Endothelial cell of umbilical vein (primary cell): Measurements from ENCODE around the gene TXNDC15. TPM values are rescaled to one million over a fixed set of nuclear protein-coding genes. Genes with fewer than 3 reads are reported as not detected.

Source experiments
- BruUV-seq: library from RNA; stranded (reverse); fragments of 400-500 nt; replicated peaks from 2 replicates; lab custom pipeline; 2021; lab: Mats Ljungman, UMichigan
- CTCF ChIA-PET: fragments of 300-600, 350-600 bp; sonication (Branson Sonifier 250); formaldehyde crosslinking; loops from one replicate; lab custom pipeline; 2021; ENCODE audit warnings: antibody characterized with exemption, inconsistent platforms; lab: Charles Lee
- POLR2A ChIA-PET: fragments of 300-600, 350-600 bp; sonication (Branson Sonifier 250); formaldehyde crosslinking; loops from one replicate; lab custom pipeline; 2021; ENCODE audit warnings: antibody characterized with exemption, inconsistent platforms; lab: Charles Lee
- DNase-seq: peaks from one replicate; pipeline ENCODE4 v3.0.0-alpha.2; 2011; ENCODE audit warnings: low read depth, low spot score
- FAIRE-seq: peaks from 2 replicates; lab custom pipeline; 2011; peaks lifted over from hg19 to GRCh38; lab: Jason Lieb, UNC
- H2AFZ ChIP-seq: 2 replicates; pipeline ENCODE4 v1.6.0; 2012; ENCODE audit warnings: low read depth, low read length, control low read depth, inconsistent platforms
- H3K27ac ChIP-seq: 2 replicates; pipeline ENCODE4 v1.5.1; 2011; ENCODE audit warnings: low read depth, mild to moderate bottlenecking, control low read depth, low read length, moderate library complexity; ENCODE audit not compliant: insufficient read depth
- H3K27me3 ChIP-seq, 2 experiments: 2 replicates each; pipeline versions ENCODE4 v1.6.0 to v1.6.1; 2011; ENCODE audit warnings: low read length in 2 of 2, mixed read lengths in 1 of 2; ENCODE audit not compliant: control insufficient read depth in 2 of 2, insufficient read depth in 2 of 2
- H3K36me3 ChIP-seq, 2 experiments: 2 replicates in 1 of 2; 3 replicates in 1 of 2; pipeline ENCODE4 v1.5.1; 2011; ENCODE audit warnings: low read length in 2 of 2, mild to moderate bottlenecking in 1 of 2, moderate library complexity in 1 of 2; ENCODE audit not compliant: control insufficient read depth in 2 of 2, insufficient read depth in 2 of 2; ENCODE audit errors: extremely low read depth in 1 of 2
- H3K4me1 ChIP-seq: 3 replicates; pipeline ENCODE4 v1.5.1; 2011; ENCODE audit warnings: mild to moderate bottlenecking, low read length; ENCODE audit not compliant: control insufficient read depth, insufficient read depth; ENCODE audit errors: extremely low read depth
- H3K4me2 ChIP-seq: 2 replicates; pipeline ENCODE4 v1.6.1; 2011; ENCODE audit warnings: low read length, control low read depth, mixed read lengths; ENCODE audit not compliant: insufficient read depth
- H3K4me3 ChIP-seq, 3 experiments: fragments of 200-600 bp in 1 of 3; sonication (generic), shearing (Covaris generic) in 1 of 3; replicated peaks in 1 of 3; 2 replicates each; pipeline ENCODE4 v1.5.1; 2011 to 2016; ENCODE audit warnings: control low read depth in 3 of 3, low read length in 3 of 3, mild to moderate bottlenecking in 2 of 3, inconsistent platforms in 1 of 3, low read depth in 1 of 3, moderate library complexity in 1 of 3; ENCODE audit not compliant: insufficient read depth in 1 of 3
- H3K79me2 ChIP-seq: 2 replicates; pipeline ENCODE4 v1.6.0; 2012; ENCODE audit warnings: low read length, inconsistent platforms; ENCODE audit not compliant: control insufficient read depth, insufficient read depth
- H3K9ac ChIP-seq: replicated peaks from 2 replicates; pipeline ENCODE3; 2011; ENCODE audit warnings: low read length, control low read depth; ENCODE audit not compliant: insufficient read depth; ENCODE audit errors: extremely low read depth
- H3K9me1 ChIP-seq: replicated peaks from 3 replicates; pipeline ENCODE4 v1.6.0; 2011; ENCODE audit warnings: mild to moderate bottlenecking, low read length; ENCODE audit not compliant: control insufficient read depth, insufficient read depth; ENCODE audit errors: extremely low read depth
- H3K9me3 ChIP-seq: replicated peaks from 2 replicates; pipeline ENCODE4 v1.5.1; 2012; ENCODE audit warnings: low read length, inconsistent platforms; ENCODE audit not compliant: control insufficient read depth, insufficient read depth
- H4K20me1 ChIP-seq: replicated peaks from 2 replicates; pipeline ENCODE3; 2011; ENCODE audit warnings: mild to moderate bottlenecking, low read length; ENCODE audit not compliant: control insufficient read depth, insufficient read depth; ENCODE audit errors: extremely low read depth
- EZH2 ChIP-seq: IDR thresholded peaks from 2 replicates; pipeline ENCODE4 v1.6.1; 2012; ENCODE audit warnings: borderline replicate concordance, low read depth, mild to moderate bottlenecking, moderate library complexity, low read length, inconsistent platforms; ENCODE audit not compliant: severe bottlenecking
- GATA2 ChIP-seq: IDR thresholded peaks from 2 replicates; pipeline ENCODE4 v1.7.0; 2011; ENCODE audit warnings: low read depth, mild to moderate bottlenecking, moderate library complexity, mixed read lengths, low read length; ENCODE audit not compliant: insufficient read length, insufficient read depth
- JUN ChIP-seq: IDR thresholded peaks from 2 replicates; pipeline ENCODE4 v1.6.1; 2011; ENCODE audit warnings: borderline replicate concordance, low read depth; ENCODE audit not compliant: insufficient read length, insufficient read depth
- MYC ChIP-seq: IDR thresholded peaks from one replicate; pipeline ENCODE4 v1.6.1; 2011; ENCODE audit warnings: mild to moderate bottlenecking, low read depth, low read length
- POLR2A ChIP-seq: IDR thresholded peaks from 2 replicates; pipeline ENCODE4 v1.6.1; 2012; ENCODE audit warnings: low read depth, mild to moderate bottlenecking, control low read depth, low read length
- POLR2AphosphoS5 ChIP-seq: IDR thresholded peaks from 2 replicates; pipeline ENCODE4 v1.6.1; 2012; ENCODE audit warnings: low read depth, mild to moderate bottlenecking, control low read depth, low read length, moderate library complexity; ENCODE audit not compliant: insufficient read depth
- dilution Hi-C: fragments of 300-500 bp; cut with MboI; formaldehyde crosslinking; loops from one replicate; pipeline ENCODE4 v1.15.0; 2019; ENCODE audit warnings: low sequenced_read_pairs; ENCODE audit not compliant: extremely low pct_ligation_motif_present
- intact Hi-C: fragments of 100-400 bp; cut with micrococcal nuclease; formaldehyde crosslinking; loops from one replicate; pipeline ENCODE4 v1.10.0; 2022
- polyA plus RNA-seq, 4 experiments: library from polyadenylated mRNA; depleted of rRNA in 3 of 4; stranded (reverse) in 3 of 4; unstranded in 1 of 4; fragments of >200 nt; gene quantifications; 2 replicates each; pipeline versions ENCODE4 v1.2.1 to v1.2.3, GENCODE V29; 2011 to 2012; ENCODE audit warnings: missing spikeins in 1 of 4
- total RNA-seq: library from RNA; stranded (reverse); gene quantifications from 2 replicates; pipeline ENCODE4 v1.2.3, GENCODE V29; 2021
- TF ChIP-seq, protein P1 (sequence below): IDR thresholded peaks from 2 replicates; pipeline ENCODE4 v1.6.1; 2011; ENCODE audit not compliant: insufficient read depth, insufficient read length
- TF ChIP-seq, protein P2 (sequence below), 2 donors: IDR thresholded peaks; 1 replicate in 1 of 2; 2 replicates in 1 of 2; pipeline ENCODE4 v1.5.1; 2011; ENCODE audit warnings: low read length in 2 of 2, mild to moderate bottlenecking in 2 of 2, moderate library complexity in 2 of 2, control low read depth in 1 of 2, inconsistent platforms in 1 of 2, low read depth in 1 of 2; ENCODE audit not compliant: insufficient read depth in 1 of 2; ENCODE audit errors: extremely low read depth in 1 of 2

TXNDC15 gene
- total and polyA plus RNA-seq, 2 donors (not counting 3 experiments of a cell fraction or from before 2014, with no cell fraction given) = 57.2 to 68.6 TPM

DNA sequence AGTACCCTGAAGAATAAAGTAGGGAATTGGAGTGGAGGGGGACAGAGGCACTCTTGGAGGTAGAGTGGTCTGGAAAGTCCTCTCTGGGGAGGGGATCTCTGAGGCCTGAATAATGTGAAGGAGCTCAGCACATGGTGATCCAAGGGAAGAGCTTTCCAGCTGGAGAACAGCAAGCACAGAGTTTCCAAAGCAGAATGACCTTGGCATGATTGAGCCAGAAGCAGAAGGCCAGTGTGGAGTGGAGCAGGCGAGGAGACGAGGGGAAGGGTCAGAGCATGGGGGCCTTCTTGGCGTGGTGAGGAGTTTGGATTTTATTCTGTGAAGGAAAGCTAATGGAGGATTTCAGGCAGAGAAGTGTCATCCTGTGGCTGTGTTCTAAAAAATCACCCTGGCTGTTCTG is 39.1 kb downstream of the TXNDC15 start:
- H3K9ac ChIP-seq = no peak overlapping the region
- dilution Hi-C loops = no loop called here
- CTCF ChIA-PET = interaction anchor here (0.8 kb wide), 1 partner anchor 9 kb away, joined by 3 read pairs; the partner anchor contains the start of gene PCBD2

DNA sequence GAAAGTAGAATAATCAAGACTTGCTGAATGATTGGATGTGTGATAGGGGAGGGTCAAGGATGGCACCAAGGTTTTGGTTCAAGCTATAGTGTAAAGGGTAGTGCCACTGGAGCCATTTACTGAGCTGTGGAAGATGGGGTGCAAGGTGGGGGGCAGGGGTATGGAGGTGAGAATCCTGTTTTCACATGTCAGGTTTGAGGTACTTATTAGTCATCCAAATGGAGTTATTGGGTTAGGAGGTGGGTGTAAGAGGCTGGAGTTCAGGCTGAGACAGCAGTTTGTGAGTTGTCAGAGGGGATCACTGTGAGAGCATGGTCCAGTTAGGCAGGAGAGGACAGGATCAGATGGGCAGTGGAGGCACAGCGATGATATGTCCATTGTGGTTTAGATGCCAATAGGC is 39.6 kb downstream of the TXNDC15 start:
- Histone ChIP-seq H3K27me3 (no peaks in the 10 kb centered on the region), H3K4me3 (no peak overlapping the region), H3K79me2 (no peaks in the 10 kb centered on the region), H3K4me1 (no peaks in the 10 kb centered on the region), H3K4me2 (no peak overlapping the region), H2AFZ (no peak overlapping the region), H3K9me3 (no peaks in the 10 kb centered on the region), H3K27ac (no peak overlapping the region), H3K9me1 (no peaks in the 10 kb centered on the region), H3K9ac (no peak overlapping the region), H4K20me1 (no peaks in the 10 kb centered on the region), H3K36me3 (peaks cover 3 to 5% of the 10 kb centered on the region in 2 experiments)
- no TSS peak for BruUV-seq
- ChIA-PET POLR2A (no interaction called here), CTCF (interaction anchor here (0.8 kb wide), 1 partner anchor 9 kb away, joined by 3 read pairs; the partner anchor contains the start of gene PCBD2)
- dilution Hi-C loops = no loop called here
- DNase-seq (no peak), FAIRE-seq (no peak)
- intact Hi-C loops = no loop called here
- no peak for TF ChIP-seq GATA2
- TF ChIP-seq JUN = no peak
- no peak for TF ChIP-seq POLR2A
- TF ChIP-seq POLR2AphosphoS5 = no peak
- TF ChIP-seq EZH2 = no peak
- TF ChIP-seq, protein P1, sequence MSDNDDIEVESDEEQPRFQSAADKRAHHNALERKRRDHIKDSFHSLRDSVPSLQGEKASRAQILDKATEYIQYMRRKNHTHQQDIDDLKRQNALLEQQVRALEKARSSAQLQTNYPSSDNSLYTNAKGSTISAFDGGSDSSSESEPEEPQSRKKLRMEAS = no peak
- TF ChIP-seq, protein P2, sequence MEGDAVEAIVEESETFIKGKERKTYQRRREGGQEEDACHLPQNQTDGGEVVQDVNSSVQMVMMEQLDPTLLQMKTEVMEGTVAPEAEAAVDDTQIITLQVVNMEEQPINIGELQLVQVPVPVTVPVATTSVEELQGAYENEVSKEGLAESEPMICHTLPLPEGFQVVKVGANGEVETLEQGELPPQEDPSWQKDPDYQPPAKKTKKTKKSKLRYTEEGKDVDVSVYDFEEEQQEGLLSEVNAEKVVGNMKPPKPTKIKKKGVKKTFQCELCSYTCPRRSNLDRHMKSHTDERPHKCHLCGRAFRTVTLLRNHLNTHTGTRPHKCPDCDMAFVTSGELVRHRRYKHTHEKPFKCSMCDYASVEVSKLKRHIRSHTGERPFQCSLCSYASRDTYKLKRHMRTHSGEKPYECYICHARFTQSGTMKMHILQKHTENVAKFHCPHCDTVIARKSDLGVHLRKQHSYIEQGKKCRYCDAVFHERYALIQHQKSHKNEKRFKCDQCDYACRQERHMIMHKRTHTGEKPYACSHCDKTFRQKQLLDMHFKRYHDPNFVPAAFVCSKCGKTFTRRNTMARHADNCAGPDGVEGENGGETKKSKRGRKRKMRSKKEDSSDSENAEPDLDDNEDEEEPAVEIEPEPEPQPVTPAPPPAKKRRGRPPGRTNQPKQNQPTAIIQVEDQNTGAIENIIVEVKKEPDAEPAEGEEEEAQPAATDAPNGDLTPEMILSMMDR (IDR thresholded peaks at IDR 0.05; ENCODE audit: extremely low read depth in 1 of 2, insufficient read depth in 1 of 2, low read depth in 1 of 2, low read length in 2 of 2) = no peak
- no peak for TF ChIP-seq MYC

More for the DNA sequence above, 39.1 kb downstream of the TXNDC15 start:
- no peaks in the 10 kb centered on the region for H3K79me2 ChIP-seq
- H3K4me3 ChIP-seq = no peak overlapping the region
- no peaks in the 10 kb centered on the region for H3K9me1 ChIP-seq
- H3K4me1 ChIP-seq = no peaks in the 10 kb centered on the region
- no peaks in the 10 kb centered on the region for H3K9me3 ChIP-seq
- intact Hi-C loops = no loop called here
- peaks cover 4 to 5% of the 10 kb centered on the region in 2 experiments for H3K36me3 ChIP-seq
- H3K4me2 ChIP-seq = no peak overlapping the region
- no peaks in the 10 kb centered on the region for H3K27me3 ChIP-seq
- no peak overlapping the region for H2AFZ ChIP-seq
- POLR2A ChIA-PET = no interaction called here
- no peaks in the 10 kb centered on the region for H4K20me1 ChIP-seq
- no peak overlapping the region for H3K27ac ChIP-seq
- FAIRE-seq (no peak), DNase-seq (no peak)
- TF ChIP-seq EZH2 (no peak), JUN (no peak), MYC (no peak)
- BruUV-seq = no TSS peak
